Thyroid gland (tissue), 4 donors: ENCODE data around the gene CHODL.

Source experiments
- CTCF ChIP-seq, 6 experiments: fragments of 200-600 bp in 3 of 6; fragments of 450-650 bp in 3 of 6; sonication (generic) in 3 of 6; IDR thresholded peaks; one replicate each; pipeline ENCODE4 v1.5.1; 2016 to 2019; ENCODE audit warnings: antibody characterized with exemption in 6 of 6, mild to moderate bottlenecking in 2 of 6, inconsistent platforms in 1 of 6, moderate library complexity in 1 of 6
- POLR2A ChIP-seq, 2 donors: fragments of 450-650 bp; IDR thresholded peaks; one replicate each; pipeline ENCODE4 v1.6.1; 2017; ENCODE audit warnings: antibody characterized with exemption in 2 of 2, mild to moderate bottlenecking in 2 of 2, moderate library complexity in 1 of 2

GRCh38 chr21:18275781-18276180 lies 31.1 kb downstream of the CHODL start:
- TF ChIP-seq POLR2A (IDR thresholded peaks at IDR 0.05) (no peak), CTCF (IDR thresholded peaks at IDR 0.05) (no peak)
